ENCODE results near the gene MAPT.
"Not testable (repeated sequence)": the region's sequence is repeated elsewhere in the genome, so short reads cannot be mapped to it uniquely, and the experiment has no call there.

Gene MAPT

GRCh38 chr17:46003907-46004748, 109.8 kb downstream of the MAPT start:
- H3K27ac ChIP-seq, result peak overlapping the region; percentile 76
- TF ChIP-seq, protein P1, sequence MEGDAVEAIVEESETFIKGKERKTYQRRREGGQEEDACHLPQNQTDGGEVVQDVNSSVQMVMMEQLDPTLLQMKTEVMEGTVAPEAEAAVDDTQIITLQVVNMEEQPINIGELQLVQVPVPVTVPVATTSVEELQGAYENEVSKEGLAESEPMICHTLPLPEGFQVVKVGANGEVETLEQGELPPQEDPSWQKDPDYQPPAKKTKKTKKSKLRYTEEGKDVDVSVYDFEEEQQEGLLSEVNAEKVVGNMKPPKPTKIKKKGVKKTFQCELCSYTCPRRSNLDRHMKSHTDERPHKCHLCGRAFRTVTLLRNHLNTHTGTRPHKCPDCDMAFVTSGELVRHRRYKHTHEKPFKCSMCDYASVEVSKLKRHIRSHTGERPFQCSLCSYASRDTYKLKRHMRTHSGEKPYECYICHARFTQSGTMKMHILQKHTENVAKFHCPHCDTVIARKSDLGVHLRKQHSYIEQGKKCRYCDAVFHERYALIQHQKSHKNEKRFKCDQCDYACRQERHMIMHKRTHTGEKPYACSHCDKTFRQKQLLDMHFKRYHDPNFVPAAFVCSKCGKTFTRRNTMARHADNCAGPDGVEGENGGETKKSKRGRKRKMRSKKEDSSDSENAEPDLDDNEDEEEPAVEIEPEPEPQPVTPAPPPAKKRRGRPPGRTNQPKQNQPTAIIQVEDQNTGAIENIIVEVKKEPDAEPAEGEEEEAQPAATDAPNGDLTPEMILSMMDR (conservative IDR thresholded peaks at IDR 0.05), result no peak
- no peak for TF ChIP-seq ZFX (IDR thresholded peaks at IDR 0.05)

- not testable (repeated sequence) for H3K27ac ChIP-seq
Measured at GRCh38 chr17:46006082-46006481, 111.7 kb downstream of the MAPT start.

- H3K27ac ChIP-seq, result no peak overlapping the region
- TF ChIP-seq ZFX (IDR thresholded peaks at IDR 0.05), result no peak
- TF ChIP-seq, protein P1 (conservative IDR thresholded peaks at IDR 0.05), result no peak
Measured at GRCh38 chr17:46007461-46007965, 113.2 kb downstream of the MAPT start.

- H3K27ac ChIP-seq, result no peak overlapping the region
- TF ChIP-seq, protein P1 (conservative IDR thresholded peaks at IDR 0.05), result no peak
- TF ChIP-seq ZFX (IDR thresholded peaks at IDR 0.05), result no peak
Measured at GRCh38 chr17:46008591-46008990, 114.2 kb downstream of the MAPT start.

DNA sequence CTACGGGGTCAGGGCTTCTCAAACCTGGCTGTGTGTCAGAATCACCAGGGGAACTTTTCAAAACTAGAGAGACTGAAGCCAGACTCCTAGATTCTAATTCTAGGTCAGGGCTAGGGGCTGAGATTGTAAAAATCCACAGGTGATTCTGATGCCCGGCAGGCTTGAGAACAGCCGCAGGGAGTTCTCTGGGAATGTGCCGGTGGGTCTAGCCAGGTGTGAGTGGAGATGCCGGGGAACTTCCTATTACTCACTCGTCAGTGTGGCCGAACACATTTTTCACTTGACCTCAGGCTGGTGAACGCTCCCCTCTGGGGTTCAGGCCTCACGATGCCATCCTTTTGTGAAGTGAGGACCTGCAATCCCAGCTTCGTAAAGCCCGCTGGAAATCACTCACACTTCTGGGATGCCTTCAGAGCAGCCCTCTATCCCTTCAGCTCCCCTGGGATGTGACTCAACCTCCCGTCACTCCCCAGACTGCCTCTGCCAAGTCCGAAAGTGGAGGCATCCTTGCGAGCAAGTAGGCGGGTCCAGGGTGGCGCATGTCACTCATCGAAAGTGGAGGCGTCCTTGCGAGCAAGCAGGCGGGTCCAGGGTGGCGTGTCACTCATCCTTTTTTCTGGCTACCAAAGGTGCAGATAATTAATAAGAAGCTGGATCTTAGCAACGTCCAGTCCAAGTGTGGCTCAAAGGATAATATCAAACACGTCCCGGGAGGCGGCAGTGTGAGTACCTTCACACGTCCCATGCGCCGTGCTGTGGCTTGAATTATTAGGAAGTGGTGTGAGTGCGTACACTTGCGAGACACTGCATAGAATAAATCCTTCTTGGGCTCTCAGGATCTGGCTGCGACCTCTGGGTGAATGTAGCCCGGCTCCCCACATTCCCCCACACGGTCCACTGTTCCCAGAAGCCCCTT, 115.6 kb downstream of the MAPT start:
- TF ChIP-seq, protein P1 (conservative IDR thresholded peaks at IDR 0.05), result no peak
- no peak for TF ChIP-seq ZFX (IDR thresholded peaks at IDR 0.05)
- H3K27ac ChIP-seq, result no peak overlapping the region

DNA sequence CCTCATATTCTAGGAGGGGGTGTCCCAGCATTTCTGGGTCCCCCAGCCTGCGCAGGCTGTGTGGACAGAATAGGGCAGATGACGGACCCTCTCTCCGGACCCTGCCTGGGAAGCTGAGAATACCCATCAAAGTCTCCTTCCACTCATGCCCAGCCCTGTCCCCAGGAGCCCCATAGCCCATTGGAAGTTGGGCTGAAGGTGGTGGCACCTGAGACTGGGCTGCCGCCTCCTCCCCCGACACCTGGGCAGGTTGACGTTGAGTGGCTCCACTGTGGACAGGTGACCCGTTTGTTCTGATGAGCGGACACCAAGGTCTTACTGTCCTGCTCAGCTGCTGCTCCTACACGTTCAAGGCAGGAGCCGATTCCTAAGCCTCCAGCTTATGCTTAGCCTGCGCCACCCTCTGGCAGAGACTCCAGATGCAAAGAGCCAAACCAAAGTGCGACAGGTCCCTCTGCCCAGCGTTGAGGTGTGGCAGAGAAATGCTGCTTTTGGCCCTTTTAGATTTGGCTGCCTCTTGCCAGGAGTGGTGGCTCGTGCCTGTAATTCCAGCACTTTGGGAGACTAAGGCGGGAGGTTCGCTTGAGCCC, 116.3 kb downstream of the MAPT start:
- no peak overlapping the region for H3K27ac ChIP-seq
- TF ChIP-seq, protein P1 (conservative IDR thresholded peaks at IDR 0.05), result no peak
- no peak for TF ChIP-seq ZFX (IDR thresholded peaks at IDR 0.05)

DNA sequence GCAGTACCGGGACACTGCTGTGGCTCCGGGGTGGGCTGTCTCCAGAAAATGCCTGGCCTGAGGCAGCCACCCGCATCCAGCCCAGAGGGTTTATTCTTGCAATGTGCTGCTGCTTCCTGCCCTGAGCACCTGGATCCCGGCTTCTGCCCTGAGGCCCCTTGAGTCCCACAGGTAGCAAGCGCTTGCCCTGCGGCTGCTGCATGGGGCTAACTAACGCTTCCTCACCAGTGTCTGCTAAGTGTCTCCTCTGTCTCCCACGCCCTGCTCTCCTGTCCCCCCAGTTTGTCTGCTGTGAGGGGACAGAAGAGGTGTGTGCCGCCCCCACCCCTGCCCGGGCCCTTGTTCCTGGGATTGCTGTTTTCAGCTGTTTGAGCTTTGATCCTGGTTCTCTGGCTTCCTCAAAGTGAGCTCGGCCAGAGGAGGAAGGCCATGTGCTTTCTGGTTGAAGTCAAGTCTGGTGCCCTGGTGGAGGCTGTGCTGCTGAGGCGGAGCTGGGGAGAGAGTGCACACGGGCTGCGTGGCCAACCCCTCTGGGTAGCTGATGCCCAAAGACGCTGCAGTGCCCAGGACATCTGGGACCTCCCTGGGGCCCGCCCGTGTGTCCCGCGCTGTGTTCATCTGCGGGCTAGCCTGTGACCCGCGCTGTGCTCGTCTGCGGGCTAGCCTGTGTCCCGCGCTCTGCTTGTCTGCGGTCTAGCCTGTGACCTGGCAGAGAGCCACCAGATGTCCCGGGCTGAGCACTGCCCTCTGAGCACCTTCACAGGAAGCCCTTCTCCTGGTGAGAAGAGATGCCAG, 117.6 kb downstream of the MAPT start:
- TF ChIP-seq, protein P1 (conservative IDR thresholded peaks at IDR 0.05), result no peak
- no peak for TF ChIP-seq ZFX (IDR thresholded peaks at IDR 0.05)
- H3K27ac ChIP-seq, result no peak overlapping the region
